ENCODE results near the gene PXN.

PXN gene

GRCh38 chr12:120228291-120229070 lies 37.0 kb downstream of the PXN start (continued):
- TF ChIP-seq ZNF148 (tag by site-specific recombination; IDR thresholded peaks at IDR 0.05; ENCODE audit: borderline replicate concordance) (no peak), TRIM28 (IDR thresholded peaks at IDR 0.05; ENCODE audit: borderline replicate concordance, low read length) (no peak), ZNF843 (tag by site-specific recombination; IDR thresholded peaks at IDR 0.05) (no peak), ZNF248 (tag by site-specific recombination; IDR thresholded peaks at IDR 0.05) (no peak), ZNF501 (tag by site-specific recombination; IDR thresholded peaks at IDR 0.05) (0 out of 2 replicates have a peak, but pooled peaks have one; percentile 38), ZNF366 (tag by site-specific recombination; conservative IDR thresholded peaks at IDR 0.05) (no peak), KLF9 (tag by site-specific recombination; IDR thresholded peaks at IDR 0.05; ENCODE audit: low read depth) (0 out of 2 replicates have a peak, but pooled peaks have one; percentile 26), ZXDB (tag by site-specific recombination; IDR thresholded peaks at IDR 0.05) (peak; percentile 54; the same call in 1 of the 2 replicates), ZNF610 (tag by site-specific recombination; IDR thresholded peaks at IDR 0.05; ENCODE audit: borderline replicate concordance) (no peak), ZNF19 (tag by site-specific recombination; IDR thresholded peaks at IDR 0.05; ENCODE audit: low read depth) (no peak), ZNF169 (tag by site-specific recombination; IDR thresholded peaks at IDR 0.05) (no peak), ZNF785 (tag by site-specific recombination; IDR thresholded peaks at IDR 0.05) (peak; percentile 78; the same call in 1 of the 2 replicates), TCF7L2 (IDR thresholded peaks at IDR 0.05; ENCODE audit: borderline replicate concordance, low read depth, low read length) (no peak), ZNF654 (tag by site-specific recombination; IDR thresholded peaks at IDR 0.05; ENCODE audit: low read depth) (peak; percentile 91), ZBTB44 (tag by site-specific recombination; IDR thresholded peaks at IDR 0.05) (peak; percentile 67), ZNF600 (tag by site-specific recombination; IDR thresholded peaks at IDR 0.05) (no peak), ZNF214 (tag by site-specific recombination; IDR thresholded peaks at IDR 0.05; ENCODE audit: borderline replicate concordance) (no peak), ZNF624 (tag by site-specific recombination; IDR thresholded peaks at IDR 0.05) (no peak), BCL11A (tag by site-specific recombination; IDR thresholded peaks at IDR 0.05; ENCODE audit: low read depth) (no peak), ZNF350 (tag by site-specific recombination; IDR thresholded peaks at IDR 0.05) (no peak), ZNF549 (tag by site-specific recombination; IDR thresholded peaks at IDR 0.05) (no peak), ZNF791 (tag by site-specific recombination; IDR thresholded peaks at IDR 0.05) (no peak)
- TF ChIP-seq, protein P1, sequence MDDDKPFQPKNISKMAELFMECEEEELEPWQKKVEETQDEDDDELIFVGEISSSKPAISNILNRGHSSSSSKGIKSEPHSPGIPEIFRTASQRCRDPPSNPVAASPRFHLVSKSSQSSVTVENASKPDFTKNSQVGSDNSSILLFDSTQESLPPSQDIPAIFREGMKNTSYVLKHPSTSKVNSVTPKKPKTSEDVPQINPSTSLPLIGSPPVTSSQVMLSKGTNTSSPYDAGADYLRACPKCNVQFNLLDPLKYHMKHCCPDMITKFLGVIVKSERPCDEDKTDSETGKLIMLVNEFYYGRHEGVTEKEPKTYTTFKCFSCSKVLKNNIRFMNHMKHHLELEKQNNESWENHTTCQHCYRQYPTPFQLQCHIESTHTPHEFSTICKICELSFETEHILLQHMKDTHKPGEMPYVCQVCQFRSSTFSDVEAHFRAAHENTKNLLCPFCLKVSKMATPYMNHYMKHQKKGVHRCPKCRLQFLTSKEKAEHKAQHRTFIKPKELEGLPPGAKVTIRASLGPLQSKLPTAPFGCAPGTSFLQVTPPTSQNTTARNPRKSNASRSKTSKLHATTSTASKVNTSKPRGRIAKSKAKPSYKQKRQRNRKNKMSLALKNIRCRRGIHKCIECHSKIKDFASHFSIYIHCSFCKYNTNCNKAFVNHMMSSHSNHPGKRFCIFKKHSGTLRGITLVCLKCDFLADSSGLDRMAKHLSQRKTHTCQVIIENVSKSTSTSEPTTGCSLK (tag by site-specific recombination; IDR thresholded peaks at IDR 0.05), result no peak

Measured in HEK293 (cell line).